Peyer's patch (tissue), 4 donors: ENCODE data around the gene ROR1. TPM values are rescaled to one million over a fixed set of nuclear protein-coding genes. Genes with fewer than 3 reads are reported as not detected.

Experiments
- DNase-seq, 3 donors: peaks; one replicate each; pipeline ENCODE4 v3.0.0-alpha.2; 2017 to 2019
- H3K27ac ChIP-seq, 4 donors: fragments of 200-600 bp; sonication (generic); one replicate each; pipeline ENCODE4 v1.5.1; 2016 to 2019
- H3K27me3 ChIP-seq, 2 donors: fragments of 200-600 bp; sonication (generic); one replicate each; pipeline ENCODE4 v1.5.1; 2019
- H3K36me3 ChIP-seq, 3 donors: fragments of 200-600 bp; sonication (generic); one replicate each; pipeline ENCODE4 v1.5.1; 2016 to 2019
- H3K4me1 ChIP-seq, 4 donors: fragments of 200-600 bp; sonication (generic); one replicate each; pipeline ENCODE4 v1.5.1; 2016 to 2019
- H3K4me3 ChIP-seq, 4 donors: fragments of 200-600 bp; sonication (generic); 1 replicate in 3 of 4; 2 replicates in 1 of 4; pipeline ENCODE4 v1.5.1; 2016 to 2019; ENCODE audit warnings: mild to moderate bottlenecking in 1 of 4
- H3K9me3 ChIP-seq, 4 donors: fragments of 200-600 bp; sonication (generic); one replicate each; pipeline ENCODE4 v1.5.1; 2016 to 2019; ENCODE audit warnings: mild to moderate bottlenecking in 1 of 4
- POLR2A ChIP-seq, 2 donors: fragments of 450-650 bp; IDR thresholded peaks; one replicate each; pipeline ENCODE4 v1.5.1; 2017; ENCODE audit warnings: antibody characterized with exemption in 2 of 2, mild to moderate bottlenecking in 2 of 2, moderate library complexity in 2 of 2
- total RNA-seq, 4 donors: library from RNA; depleted of rRNA; stranded (reverse); fragments of >200 nt; gene quantifications; one replicate each; pipeline ENCODE4 v1.1.0, GENCODE V29; 2016
- TF ChIP-seq, protein P1 (sequence below), 6 experiments: fragments of 450-650 bp in 4 of 6; fragments of 200-600 bp in 2 of 6; sonication (generic) in 1 of 6; IDR thresholded peaks; one replicate each; pipeline ENCODE4 v1.5.1; 2017 to 2019; ENCODE audit warnings: antibody characterized with exemption in 6 of 6, mild to moderate bottlenecking in 3 of 6, moderate library complexity in 1 of 6

The ROR1 gene
- total RNA-seq, 4 donors from 2014 or later = 1.2 to 7.4 (median 4.7) TPM

DNA sequence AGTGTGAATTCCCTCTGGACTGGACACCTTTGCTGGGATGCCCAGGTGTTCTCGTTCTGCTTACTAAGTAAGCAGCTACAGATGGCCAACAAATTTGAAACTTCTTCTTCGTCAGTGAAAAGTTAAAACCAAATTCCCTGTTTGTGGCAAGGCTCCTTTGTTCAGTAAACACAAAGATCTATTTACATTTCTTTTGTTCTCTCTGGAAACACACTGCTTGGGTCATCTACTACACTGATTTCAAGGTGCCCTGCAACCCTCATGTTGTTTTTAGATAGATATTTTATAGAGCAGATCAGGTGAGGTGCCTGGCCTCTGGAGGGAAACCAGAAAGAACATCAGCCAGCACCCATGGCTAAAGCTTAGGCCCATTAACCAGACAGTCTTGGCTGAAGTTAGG lies 272.4 kb downstream of the ROR1 start:
- H3K36me3 ChIP-seq = no peaks in the 10 kb centered on the region
- TF ChIP-seq, protein P1, sequence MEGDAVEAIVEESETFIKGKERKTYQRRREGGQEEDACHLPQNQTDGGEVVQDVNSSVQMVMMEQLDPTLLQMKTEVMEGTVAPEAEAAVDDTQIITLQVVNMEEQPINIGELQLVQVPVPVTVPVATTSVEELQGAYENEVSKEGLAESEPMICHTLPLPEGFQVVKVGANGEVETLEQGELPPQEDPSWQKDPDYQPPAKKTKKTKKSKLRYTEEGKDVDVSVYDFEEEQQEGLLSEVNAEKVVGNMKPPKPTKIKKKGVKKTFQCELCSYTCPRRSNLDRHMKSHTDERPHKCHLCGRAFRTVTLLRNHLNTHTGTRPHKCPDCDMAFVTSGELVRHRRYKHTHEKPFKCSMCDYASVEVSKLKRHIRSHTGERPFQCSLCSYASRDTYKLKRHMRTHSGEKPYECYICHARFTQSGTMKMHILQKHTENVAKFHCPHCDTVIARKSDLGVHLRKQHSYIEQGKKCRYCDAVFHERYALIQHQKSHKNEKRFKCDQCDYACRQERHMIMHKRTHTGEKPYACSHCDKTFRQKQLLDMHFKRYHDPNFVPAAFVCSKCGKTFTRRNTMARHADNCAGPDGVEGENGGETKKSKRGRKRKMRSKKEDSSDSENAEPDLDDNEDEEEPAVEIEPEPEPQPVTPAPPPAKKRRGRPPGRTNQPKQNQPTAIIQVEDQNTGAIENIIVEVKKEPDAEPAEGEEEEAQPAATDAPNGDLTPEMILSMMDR (IDR thresholded peaks at IDR 0.05) = no peak
- no peak for TF ChIP-seq POLR2A (IDR thresholded peaks at IDR 0.05)
- H3K4me1 ChIP-seq = no peaks in the 10 kb centered on the region
- no peaks in the 10 kb centered on the region for H3K9me3 ChIP-seq
- no peak overlapping the region for H3K27ac ChIP-seq
- no peaks in the 10 kb centered on the region for H3K27me3 ChIP-seq
- no peak overlapping the region for H3K4me3 ChIP-seq
- DNase-seq = no peak

DNA sequence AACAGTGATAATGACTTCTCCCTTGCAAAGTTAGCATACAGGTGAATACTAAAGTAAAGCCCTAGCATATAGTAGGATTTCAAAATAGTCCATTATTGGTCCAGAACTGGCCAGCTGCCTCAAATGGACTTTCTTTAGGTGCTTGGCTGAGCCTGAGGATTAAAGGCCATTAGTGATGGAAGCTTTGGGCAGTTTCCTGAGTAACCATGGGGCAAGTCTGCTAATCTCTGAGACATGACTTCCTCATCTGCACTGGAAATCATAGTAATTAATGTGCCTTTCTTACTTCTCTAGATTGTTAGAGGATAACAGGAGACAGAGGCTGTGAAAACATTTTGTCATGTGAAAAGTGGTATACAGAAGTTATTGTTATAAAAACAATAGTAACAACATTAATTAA lies 273.1 kb downstream of the ROR1 start:
- no peak for TF ChIP-seq POLR2A (IDR thresholded peaks at IDR 0.05)
- TF ChIP-seq, protein P1 (IDR thresholded peaks at IDR 0.05) = no peak
- H3K27ac ChIP-seq = no peak overlapping the region
- no peak for DNase-seq

DNA sequence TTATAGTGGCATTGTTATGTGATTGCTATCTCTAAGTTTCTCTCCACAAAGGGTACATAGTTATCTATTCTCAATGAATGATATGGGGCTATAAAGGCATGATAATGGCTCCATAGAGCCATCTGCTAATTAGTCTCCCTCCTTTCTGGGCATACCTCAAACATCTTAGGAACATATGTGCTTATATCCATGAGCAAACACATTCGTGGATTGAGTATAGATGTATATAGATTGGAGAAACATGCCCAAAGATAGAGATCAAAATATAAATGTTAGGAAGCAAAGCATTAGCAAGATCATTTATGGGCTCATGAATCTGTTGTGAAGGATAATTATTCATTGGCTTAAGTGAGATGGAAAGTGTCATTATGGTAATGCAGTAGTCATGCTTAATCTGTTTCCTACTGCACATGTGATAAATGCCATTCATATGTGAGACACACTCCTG lies 273.8 kb downstream of the ROR1 start:
- Histone ChIP-seq H3K27ac (no peak overlapping the region), H3K27me3 (no peaks in the 10 kb centered on the region), H3K36me3 (no peaks in the 10 kb centered on the region), H3K9me3 (no peaks in the 10 kb centered on the region), H3K4me3 (no peak overlapping the region), H3K4me1 (no peaks in the 10 kb centered on the region)
- DNase-seq = no peak
- TF ChIP-seq, protein P1 (IDR thresholded peaks at IDR 0.05) = no peak
- TF ChIP-seq POLR2A (IDR thresholded peaks at IDR 0.05) = no peak

More for the DNA sequence above, 273.1 kb downstream of the ROR1 start:
- Histone ChIP-seq H3K9me3 (no peaks in the 10 kb centered on the region), H3K27me3 (no peaks in the 10 kb centered on the region), H3K4me1 (no peaks in the 10 kb centered on the region), H3K4me3 (no peak overlapping the region), H3K36me3 (no peaks in the 10 kb centered on the region)

DNA sequence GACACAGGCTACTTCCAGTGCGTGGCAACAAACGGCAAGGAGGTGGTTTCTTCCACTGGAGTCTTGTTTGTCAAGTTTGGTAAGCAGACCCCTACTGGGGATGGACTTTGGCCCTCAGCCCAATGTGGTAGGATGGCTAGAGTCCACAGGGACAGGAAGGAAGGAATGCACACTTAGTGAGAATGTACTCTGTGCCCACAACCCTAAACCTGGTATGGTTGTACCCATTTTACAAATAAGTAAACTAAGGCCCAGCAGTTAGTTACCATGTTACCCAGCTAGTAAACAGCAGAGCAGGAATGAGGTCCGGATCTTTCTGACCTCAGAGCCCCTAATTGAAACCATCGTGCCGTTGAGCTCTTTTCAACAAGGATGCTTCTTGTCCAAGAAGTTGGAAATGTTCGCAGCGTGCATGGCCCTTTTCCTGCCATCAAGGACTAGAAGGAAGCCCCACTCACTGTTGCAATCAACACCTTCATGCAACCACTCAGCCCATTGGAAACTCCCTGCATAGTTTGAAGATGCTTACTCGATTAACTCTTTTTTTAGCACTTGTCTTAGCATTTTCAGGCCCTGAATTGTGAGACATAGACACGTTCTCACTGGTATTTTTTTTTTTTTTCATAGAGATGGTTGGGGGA lies 276.2 kb downstream of the ROR1 start:
- Histone ChIP-seq H3K27me3 (no peaks in the 10 kb centered on the region), H3K27ac (no peak overlapping the region), H3K4me1 (no peaks in the 10 kb centered on the region), H3K9me3 (no peaks in the 10 kb centered on the region), H3K36me3 (no peaks in the 10 kb centered on the region), H3K4me3 (no peak overlapping the region)
- no peak for DNase-seq
- TF ChIP-seq POLR2A (IDR thresholded peaks at IDR 0.05) = no peak
- TF ChIP-seq, protein P1 (IDR thresholded peaks at IDR 0.05) = no peak

DNA sequence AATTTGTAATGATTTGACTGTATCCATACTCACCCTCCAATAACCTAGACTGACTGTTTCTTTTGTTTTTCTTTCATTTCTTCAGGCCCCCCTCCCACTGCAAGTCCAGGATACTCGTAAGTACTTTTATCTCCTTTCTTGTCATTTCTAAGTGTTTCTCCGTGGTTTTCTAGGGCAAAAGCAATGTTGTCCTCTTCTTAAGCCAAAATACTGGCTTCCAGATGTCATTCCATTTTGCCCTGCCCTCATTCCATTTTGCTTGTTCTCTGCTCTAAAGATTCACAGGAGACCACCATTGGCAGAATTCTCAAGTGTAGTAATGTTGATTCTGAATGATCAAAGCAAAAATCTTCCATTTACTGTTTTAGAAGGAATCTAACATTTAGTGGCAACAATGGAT lies 276.8 kb downstream of the ROR1 start:
- Histone ChIP-seq H3K4me1 (no peaks in the 10 kb centered on the region), H3K9me3 (no peaks in the 10 kb centered on the region), H3K4me3 (no peak overlapping the region), H3K27ac (no peak overlapping the region), H3K27me3 (no peaks in the 10 kb centered on the region), H3K36me3 (no peaks in the 10 kb centered on the region)
- no peak for TF ChIP-seq POLR2A (IDR thresholded peaks at IDR 0.05)
- TF ChIP-seq, protein P1 (IDR thresholded peaks at IDR 0.05) = no peak
- DNase-seq = no peak
